Measurements from ENCODE around the gene KCNJ14. TPM values are rescaled to one million over a fixed set of nuclear protein-coding genes. Genes with fewer than 3 reads are reported as not detected.

Gene KCNJ14
- total and polyA plus RNA-seq, 2 of the 8 experiments (the other 6 are each of a cell fraction or from before 2014, with no cell fraction given), result 0.45 to 0.89 TPM

DNA sequence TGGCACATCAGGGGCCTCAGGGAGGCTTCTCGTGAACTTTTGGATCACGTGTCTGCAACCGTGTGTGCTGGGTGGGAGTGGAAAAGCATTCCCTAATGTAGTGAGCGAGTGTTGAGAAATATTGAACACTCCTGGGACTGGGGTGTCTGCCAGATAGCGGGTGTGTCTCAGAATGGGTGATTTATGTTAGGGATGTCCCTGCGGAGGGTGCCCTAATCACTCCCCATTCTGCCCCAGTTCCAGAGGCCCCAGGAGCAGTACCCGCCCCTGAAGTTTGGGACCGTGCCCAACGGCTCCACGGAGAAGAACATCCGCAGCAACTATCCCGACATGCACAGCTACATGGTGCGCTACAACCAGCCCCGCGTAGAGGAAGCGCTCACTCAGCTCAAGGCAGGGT lies 33.8 kb upstream of the KCNJ14 start:
- H3K9me3 ChIP-seq (ENCODE audit: insufficient read depth in 2 of 2, low read depth in 1 of 2, low read length in 1 of 2), result no peaks in the 10 kb centered on the region
- H3K14ac ChIP-seq (ENCODE audit: insufficient read length), result no peak overlapping the region
- H3K36me3 ChIP-seq (ENCODE audit: control insufficient read depth in 2 of 4, insufficient read depth in 4 of 4, low read length in 3 of 4), result no peaks in the 10 kb centered on the region
- no peak overlapping the region for H4K8ac ChIP-seq (ENCODE audit: extremely low read depth, insufficient read depth, low read length)
- FAIRE-seq (no peak), DNase-seq (ENCODE audit: low read depth in 1 of 2, low spot score in 2 of 2) (no peak)
- no peak overlapping the region for H2BK20ac ChIP-seq (ENCODE audit: low read length)
- no peak overlapping the region for H3K4me3 ChIP-seq (ENCODE audit: extremely low read depth in 1 of 4, insufficient read depth in 2 of 4, low read depth in 3 of 4, low read length in 4 of 4)
- 90% methylated on average over 16 of the region's 16 CpGs; no CpG with 5 or more reads in 1 of the 2 experiments for WGBS, 2 experiments (ENCODE audit: extremely low coverage in 1 of 2, insufficient coverage in 1 of 2, insufficient read length in 1 of 2, insufficient replicate concordance in 2 of 2, low coverage in 1 of 2, low lambda C conversion rate in 2 of 2, missing lambda C conversion rate in 1 of 2)
- no peak overlapping the region for H3K4ac ChIP-seq (replicated peaks; ENCODE audit: insufficient read length, low read depth, low read length)
- no peak overlapping the region for H2BK120ac ChIP-seq (replicated peaks; ENCODE audit: low read depth, low read length)
- H3K4me2 ChIP-seq (ENCODE audit: insufficient read depth in 1 of 2, low read depth in 2 of 2, low read length in 2 of 2), result no peak overlapping the region
- H3K18ac ChIP-seq (ENCODE audit: extremely low read depth, low read length), result no peak overlapping the region
- H3K79me1 ChIP-seq (ENCODE audit: low read depth, low read length), result no peaks in the 10 kb centered on the region; the same call in 1 of the 2 replicates
- no peak overlapping the region for H2BK12ac ChIP-seq (ENCODE audit: low read depth, low read length)
- no peak overlapping the region for H3K56ac ChIP-seq (replicated peaks; ENCODE audit: insufficient read length, low read depth, low read length)
- no peaks in the 10 kb centered on the region for H3K23me2 ChIP-seq (ENCODE audit: low read depth, low read length)
- no peaks in the 10 kb centered on the region for H3K27me3 ChIP-seq (replicated peaks in 1 of 4; ENCODE audit: control insufficient read depth in 3 of 4, extremely low read depth in 1 of 4, insufficient read depth in 3 of 4, low read length in 3 of 4)
- H4K91ac ChIP-seq (replicated peaks; ENCODE audit: insufficient read length, low read length), result no peak overlapping the region
- peaks cover 0 to 5% (median 3%) of the 10 kb centered on the region in 4 experiments; a peak in 4 of 7 replicates for H3K4me1 ChIP-seq (replicated peaks in 1 of 4; ENCODE audit: control insufficient read depth in 3 of 4, insufficient read depth in 4 of 4, low read length in 3 of 4)
- no peak overlapping the region for H3K9ac ChIP-seq (replicated peaks in 1 of 4; ENCODE audit: extremely low read depth in 1 of 4, low read depth in 3 of 4, low read length in 3 of 4)
- H3K79me2 ChIP-seq (ENCODE audit: control insufficient read depth in 1 of 2, insufficient read depth in 2 of 2, low read length in 2 of 2), result no peaks in the 10 kb centered on the region
- H2AFZ ChIP-seq (ENCODE audit: low read length), result no peak overlapping the region
- no peak overlapping the region for H2BK5ac ChIP-seq (ENCODE audit: low read depth, low read length)
- no peak overlapping the region for H2BK15ac ChIP-seq (ENCODE audit: low read length)
- no peak overlapping the region for H3K27ac ChIP-seq (ENCODE audit: low read depth, low read length)
- CTCF ChIA-PET (ENCODE audit: partially characterized antibody), result interaction anchor here (0.9 to 3.2 kb wide), 3 partner anchors 9 to 31 kb away, joined by 3 to 12 read pairs (median 6); partner anchors contain the start of gene KDELR1
- H4K5ac ChIP-seq (ENCODE audit: insufficient read length, low read depth, low read length), result no peak overlapping the region
- H4K20me1 ChIP-seq (replicated peaks in 1 of 2; ENCODE audit: control insufficient read depth in 1 of 2, insufficient read depth in 2 of 2, low read length in 2 of 2), result peaks cover 0 to 1% of the 10 kb centered on the region in 2 experiments
- no peak overlapping the region for H2AK5ac ChIP-seq (ENCODE audit: low read depth, low read length)
- TF ChIP-seq KDM4A (IDR thresholded peaks at IDR 0.05; ENCODE audit: low read depth, low read length, severe bottlenecking) (no peak), BCL11A (IDR thresholded peaks at IDR 0.05; ENCODE audit: low read depth in 2 of 2, low read length in 2 of 2) (no peak), CBX5 (IDR thresholded peaks at IDR 0.05; ENCODE audit: low read depth, low read length) (no peak), KDM1A (IDR thresholded peaks at IDR 0.05; ENCODE audit: borderline replicate concordance, low read length) (no peak), SRF (IDR thresholded peaks at IDR 0.05; ENCODE audit: low read depth, low read length) (no peak), NANOG (IDR thresholded peaks at IDR 0.05; ENCODE audit: insufficient read depth, low read depth, low read length, poor library complexity, severe bottlenecking) (no peak), CTBP2 (IDR thresholded peaks at IDR 0.05; ENCODE audit: borderline replicate concordance, insufficient read depth, insufficient read length, low read length) (no peak), JUN (IDR thresholded peaks at IDR 0.05; ENCODE audit: low read depth, low read length) (no peak), SP1 (IDR thresholded peaks at IDR 0.05; ENCODE audit: low read depth, low read length) (no peak), YY1 (IDR thresholded peaks at IDR 0.05; ENCODE audit: low read depth, low read length) (no peak)
- POLR2A ChIA-PET (ENCODE audit: partially characterized antibody), result interaction anchor here (0.6 kb wide), 1 partner anchor 37 kb away, joined by 3 read pairs; no protein-coding TSS in a partner anchor
- H3K23ac ChIP-seq (ENCODE audit: insufficient read length), result no peak overlapping the region

Data from H1 (cell line).